NCI-H69 (cell line): Measurements from ENCODE around the gene CPLANE1.

Experiments used
- DNase-seq: peaks from one replicate; lab custom pipeline; 2025; lab: John Stamatoyannopoulos, UW

CPLANE1 gene

GRCh38 chr5:37064442-37064841, 184.7 kb downstream of the CPLANE1 start:
- no peak for DNase-seq

GRCh38 chr5:37063739-37064138, 185.4 kb downstream of the CPLANE1 start:
- no peak for DNase-seq

- DNase-seq: no peak
These were observed 189.1 kb downstream of the CPLANE1 start for GRCh38 chr5:37060030-37060429.

- DNase-seq: no peak
These were observed 192.4 kb downstream of the CPLANE1 start for GRCh38 chr5:37056762-37057161.
